Type B pancreatic cell (in vitro differentiated cells): ENCODE measurements around the gene SPATA13. TPM values are rescaled to one million over a fixed set of nuclear protein-coding genes. Genes with fewer than 3 reads are reported as not detected.

ENCODE experiments used
- DNase-seq: peaks from one replicate; pipeline ENCODE4 v3.0.0; 2021; ENCODE audit warnings: mixed read lengths; ENCODE audit not compliant: unreplicated experiment; ENCODE audit errors: extremely low spot score
- H3K27ac Mint-ChIP-seq: 2 replicates; pipeline ENCODE4 v1.8.0; 2021; ENCODE audit warnings: mild to moderate bottlenecking, mixed read lengths
- H3K27me3 Mint-ChIP-seq: 2 replicates; pipeline ENCODE4 v1.8.0; 2021; ENCODE audit warnings: mixed read lengths
- H3K36me3 Mint-ChIP-seq: 2 replicates; pipeline ENCODE4 v1.8.0; 2021; ENCODE audit warnings: mixed read lengths
- H3K4me1 Mint-ChIP-seq: one replicate; pipeline ENCODE4 v1.8.0; 2021; ENCODE audit warnings: mixed read lengths; ENCODE audit not compliant: unreplicated experiment
- H3K4me3 Mint-ChIP-seq: 2 replicates; pipeline ENCODE4 v1.8.0; 2021; ENCODE audit warnings: mild to moderate bottlenecking, mixed read lengths
- H3K9me3 Mint-ChIP-seq: 2 replicates; pipeline ENCODE4 v1.8.0; 2021; ENCODE audit warnings: mixed read lengths
- CTCF ChIP-seq: fragments of 200-600 bp; sonication (generic); conservative IDR thresholded peaks from 2 replicates; pipeline ENCODE4 v1.5.0; 2021; ENCODE audit warnings: antibody characterized with exemption, mild to moderate bottlenecking
- total RNA-seq: library from RNA; stranded (reverse); gene quantifications from 2 replicates; pipeline ENCODE4 v1.2.1, GENCODE V29; 2021; ENCODE audit warnings: low replicate concordance

The SPATA13 gene
- total RNA-seq, 1 donor from 2014 or later = 22.0 TPM

GRCh38 chr13:24207841-24208667, 47.5 kb downstream of the SPATA13 start:
- TF ChIP-seq CTCF = no peak
- no peaks in the 10 kb centered on the region for H3K9me3 Mint-ChIP-seq
- no peak overlapping the region for H3K27ac Mint-ChIP-seq
- no peaks in the 10 kb centered on the region for H3K27me3 Mint-ChIP-seq
- peaks cover 26% of the 10 kb centered on the region for H3K4me1 Mint-ChIP-seq
- no peak for DNase-seq
- no peak overlapping the region for H3K4me3 Mint-ChIP-seq
- peaks cover 10% of the 10 kb centered on the region for H3K36me3 Mint-ChIP-seq

GRCh38 chr13:24209138-24209537, 48.6 kb downstream of the SPATA13 start:
- TF ChIP-seq CTCF = no peak
- no peak for DNase-seq
- H3K4me1 Mint-ChIP-seq = peaks cover 15% of the 10 kb centered on the region
- H3K27me3 Mint-ChIP-seq = no peaks in the 10 kb centered on the region
- H3K36me3 Mint-ChIP-seq = peaks cover 10% of the 10 kb centered on the region
- no peaks in the 10 kb centered on the region for H3K9me3 Mint-ChIP-seq
- H3K4me3 Mint-ChIP-seq = no peak overlapping the region
- no peak overlapping the region for H3K27ac Mint-ChIP-seq

- H3K4me3 Mint-ChIP-seq = no peak overlapping the region
- no peak for TF ChIP-seq CTCF
- H3K9me3 Mint-ChIP-seq = peaks cover 2% of the 10 kb centered on the region
- peaks cover 17% of the 10 kb centered on the region for H3K4me1 Mint-ChIP-seq
- H3K36me3 Mint-ChIP-seq = peaks cover 4% of the 10 kb centered on the region
- no peak for DNase-seq
- H3K27ac Mint-ChIP-seq = no peak overlapping the region
- H3K27me3 Mint-ChIP-seq = no peaks in the 10 kb centered on the region
Measured at GRCh38 chr13:24212254-24212653, 51.7 kb downstream of the SPATA13 start.

- H3K36me3 Mint-ChIP-seq = peaks cover 4% of the 10 kb centered on the region
- H3K9me3 Mint-ChIP-seq = peaks cover 4% of the 10 kb centered on the region
- peaks cover 21% of the 10 kb centered on the region for H3K4me1 Mint-ChIP-seq
- no peak for DNase-seq
- no peaks in the 10 kb centered on the region for H3K27me3 Mint-ChIP-seq
- H3K4me3 Mint-ChIP-seq = no peak overlapping the region
- no peak overlapping the region for H3K27ac Mint-ChIP-seq
- TF ChIP-seq CTCF = no peak
Measured at GRCh38 chr13:24212674-24213073, 52.2 kb downstream of the SPATA13 start.

GRCh38 chr13:24213932-24214331, 53.4 kb downstream of the SPATA13 start:
- Mint-ChIP-seq H3K36me3 (peaks cover 4% of the 10 kb centered on the region), H3K27me3 (no peaks in the 10 kb centered on the region), H3K4me3 (no peak overlapping the region), H3K27ac (no peak overlapping the region), H3K4me1 (peaks cover 16% of the 10 kb centered on the region), H3K9me3 (peaks cover 4% of the 10 kb centered on the region)
- DNase-seq = no peak
- no peak for TF ChIP-seq CTCF
